GM21723 (cell line): Measurements from ENCODE around the gene RCSD1.

Experiments
- ATAC-seq: cut with Tn5 transposase; IDR thresholded peaks from one replicate; pipeline ENCODE4 v1.9.1; 2021; ENCODE audit warnings: mild to moderate bottlenecking, moderate library complexity; ENCODE audit not compliant: unreplicated experiment

RCSD1 gene

GRCh38 chr1:167640051-167640450 is 10.0 kb downstream of the RCSD1 start:
- no peak for ATAC-seq

GRCh38 chr1:167641786-167642500 is 11.9 kb downstream of the RCSD1 start:
- no peak for ATAC-seq

- ATAC-seq, result no peak
Observed at GRCh38 chr1:167642501-167642826, 12.4 kb downstream of the RCSD1 start.

GRCh38 chr1:167643441-167643840 is 13.4 kb downstream of the RCSD1 start:
- ATAC-seq, result no peak

- ATAC-seq, result no peak
Observed at GRCh38 chr1:167644551-167644950, 14.5 kb downstream of the RCSD1 start.

GRCh38 chr1:167645140-167645541 is 15.1 kb downstream of the RCSD1 start:
- no peak for ATAC-seq

- ATAC-seq, result no peak
Observed at GRCh38 chr1:167645625-167646414, 15.8 kb downstream of the RCSD1 start.

- ATAC-seq, result no peak
Observed at GRCh38 chr1:167648252-167648849, 18.3 kb downstream of the RCSD1 start.

- ATAC-seq, result no peak
Observed at GRCh38 chr1:167648978-167649744, 19.1 kb downstream of the RCSD1 start.

- ATAC-seq, result peak; percentile 83
Observed at GRCh38 chr1:167650269-167651160, 20.5 kb downstream of the RCSD1 start.

GRCh38 chr1:167651161-167651693 is 21.2 kb downstream of the RCSD1 start:
- no peak for ATAC-seq

GRCh38 chr1:167654975-167655575 is 25.0 kb downstream of the RCSD1 start:
- no peak for ATAC-seq

GRCh38 chr1:167656657-167657056 is 26.6 kb downstream of the RCSD1 start:
- ATAC-seq, result no peak

- ATAC-seq, result no peak
Observed at GRCh38 chr1:167658574-167659328, 28.7 kb downstream of the RCSD1 start.

GRCh38 chr1:167659450-167659849 is 29.4 kb downstream of the RCSD1 start:
- no peak for ATAC-seq

- ATAC-seq, result no peak
Observed at GRCh38 chr1:167659881-167660280, 29.8 kb downstream of the RCSD1 start.

GRCh38 chr1:167661527-167662426 is 31.7 kb downstream of the RCSD1 start:
- ATAC-seq, result no peak
